Trophoblast cell (in vitro differentiated cells and primary cell): Measurements from ENCODE around the gene STAM2.
"Not testable (repeated sequence)": the region's sequence is repeated elsewhere in the genome, so short reads cannot be mapped to it uniquely, and the experiment has no call there.

Experiments
- DNase-seq, 2 donors: peaks; one replicate each; pipeline ENCODE4 v3.0.0-alpha.2; 2016
- H2AFZ ChIP-seq: 2 replicates; pipeline ENCODE4 v1.6.1; 2013; ENCODE audit warnings: low read length, moderate library complexity, mild to moderate bottlenecking; ENCODE audit not compliant: insufficient read depth, poor library complexity
- H2AK5ac ChIP-seq: 2 replicates; pipeline ENCODE4 v1.6.1; 2013; ENCODE audit warnings: mild to moderate bottlenecking, low read length
- H2BK120ac ChIP-seq: 2 replicates; pipeline ENCODE4 v1.6.1; 2013; ENCODE audit warnings: low read length, mild to moderate bottlenecking, moderate library complexity; ENCODE audit not compliant: insufficient read depth, poor library complexity
- H2BK12ac ChIP-seq: 2 replicates; pipeline ENCODE4 v1.6.1; 2013; ENCODE audit warnings: mild to moderate bottlenecking, low read length, moderate library complexity
- H2BK5ac ChIP-seq: 2 replicates; pipeline ENCODE4 v1.6.1; 2013; ENCODE audit warnings: low read length, low read depth, moderate library complexity, mild to moderate bottlenecking; ENCODE audit not compliant: poor library complexity
- H3K14ac ChIP-seq: 2 replicates; pipeline ENCODE4 v1.6.1; 2013; ENCODE audit warnings: mild to moderate bottlenecking, low read length
- H3K18ac ChIP-seq: 2 replicates; pipeline ENCODE4 v1.6.1; 2013; ENCODE audit warnings: mild to moderate bottlenecking, low read length
- H3K23ac ChIP-seq: 2 replicates; pipeline ENCODE4 v1.6.1; 2013; ENCODE audit warnings: low read length
- H3K27ac ChIP-seq: 2 replicates; pipeline ENCODE4 v1.5.1; 2013; ENCODE audit warnings: low read depth, mild to moderate bottlenecking, inconsistent platforms, low read length, moderate library complexity
- H3K27me3 ChIP-seq: 2 replicates; pipeline ENCODE4 v1.6.1; 2013; ENCODE audit warnings: inconsistent platforms, mild to moderate bottlenecking, low read length, moderate library complexity; ENCODE audit not compliant: insufficient read depth
- H3K36me3 ChIP-seq, 2 experiments: 1 replicate in 1 of 2; 2 replicates in 1 of 2; pipeline ENCODE4 v1.6.1; 2013; ENCODE audit warnings: low read length in 2 of 2, mild to moderate bottlenecking in 2 of 2, moderate library complexity in 1 of 2; ENCODE audit not compliant: insufficient read depth in 2 of 2, control insufficient read depth in 1 of 2
- H3K4ac ChIP-seq: 2 replicates; pipeline ENCODE4 v1.6.1; 2013; ENCODE audit warnings: low read depth, mild to moderate bottlenecking, low read length, moderate library complexity
- H3K4me1 ChIP-seq, 2 experiments: 1 replicate in 1 of 2; 2 replicates in 1 of 2; pipeline ENCODE4 v1.6.1; 2013; ENCODE audit warnings: low read length in 2 of 2, mild to moderate bottlenecking in 2 of 2, moderate library complexity in 1 of 2; ENCODE audit not compliant: insufficient read depth in 2 of 2, control insufficient read depth in 1 of 2
- H3K4me2 ChIP-seq: 2 replicates; pipeline ENCODE4 v1.6.1; 2013; ENCODE audit warnings: inconsistent platforms, mild to moderate bottlenecking, low read length, moderate library complexity
- H3K4me3 ChIP-seq: 2 replicates; pipeline ENCODE4 v1.5.1; 2013; ENCODE audit warnings: mild to moderate bottlenecking, low read depth, low read length, inconsistent platforms
- H3K79me1 ChIP-seq: one replicate; pipeline ENCODE4 v1.6.1; 2013; ENCODE audit warnings: low read length
- H3K79me2 ChIP-seq: 2 replicates; pipeline ENCODE4 v1.6.1; 2013; ENCODE audit warnings: low read length, mild to moderate bottlenecking; ENCODE audit not compliant: control insufficient read depth, insufficient read depth, poor library complexity
- H3K9ac ChIP-seq: 2 replicates; pipeline ENCODE4 v1.6.1; 2013; ENCODE audit warnings: mild to moderate bottlenecking, low read length
- H3K9me3 ChIP-seq: 2 replicates; pipeline ENCODE4 v1.6.1; 2013; ENCODE audit warnings: low read depth, mild to moderate bottlenecking, control low read depth, inconsistent platforms, low read length; ENCODE audit not compliant: insufficient read depth
- H4K12ac ChIP-seq: 2 replicates; pipeline ENCODE4 v1.6.1; 2013; ENCODE audit warnings: low read depth, mild to moderate bottlenecking, low read length, moderate library complexity
- H4K8ac ChIP-seq: 2 replicates; pipeline ENCODE4 v1.6.1; 2013; ENCODE audit warnings: low read depth, mild to moderate bottlenecking, low read length, moderate library complexity
- H4K91ac ChIP-seq: one replicate; pipeline ENCODE4 v1.6.1; 2013; ENCODE audit warnings: low read depth, mild to moderate bottlenecking, low read length, moderate library complexity
- WGBS: extraction: QIAGEN DNeasy Blood & Tissue Kit; methylation state at CpG from one replicate; pipeline ENCODE4 v1.1.7; 2013; ENCODE audit warnings: missing lambda C conversion rate; ENCODE audit not compliant: insufficient read length, insufficient coverage; ENCODE audit errors: extremely low coverage; 5-methylcytosine and 5-hydroxymethylcytosine counted together

Gene STAM2

GRCh38 chr2:152166633-152167032 lies 8.9 kb downstream of the STAM2 start:
- H3K23ac ChIP-seq: no peak overlapping the region

DNA sequence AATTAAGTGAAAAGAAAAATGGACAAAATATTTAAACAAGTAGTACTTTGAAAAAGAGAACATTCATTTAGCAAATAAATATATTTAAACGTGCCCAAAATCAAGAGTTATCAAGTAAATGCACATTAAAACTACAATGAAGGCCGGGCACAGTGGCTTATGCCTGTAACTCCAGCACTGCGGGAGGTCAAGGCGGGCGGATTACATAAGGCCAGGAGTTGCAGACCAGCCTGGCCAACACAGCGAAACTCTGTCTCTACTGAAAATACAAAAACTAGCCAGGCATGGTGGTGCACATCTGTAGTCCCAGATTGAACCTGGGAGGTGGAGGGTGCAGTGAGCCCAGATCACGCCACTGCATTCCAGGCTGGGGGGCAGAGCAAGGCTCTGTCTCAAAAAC lies 9.8 kb downstream of the STAM2 start:
- no peak overlapping the region for H3K4me3 ChIP-seq
- H3K79me2 ChIP-seq: peaks cover 4% of the 10 kb centered on the region
- no peak overlapping the region for H4K8ac ChIP-seq
- H3K9me3 ChIP-seq: no peaks in the 10 kb centered on the region
- no peak overlapping the region for H3K9ac ChIP-seq
- H3K36me3 ChIP-seq: peaks cover 0 to 8% of the 10 kb centered on the region in 2 experiments
- no peak overlapping the region for H3K14ac ChIP-seq
- H2AK5ac ChIP-seq: no peak overlapping the region
- no peak overlapping the region for H2AFZ ChIP-seq
- no peak overlapping the region for H4K91ac ChIP-seq
- H3K18ac ChIP-seq: peak overlapping the region; percentile 75
- H2BK5ac ChIP-seq: no peak overlapping the region
- no CpG with 5 or more reads among the region's 7 CpGs for WGBS
- H2BK12ac ChIP-seq: no peak overlapping the region
- no peaks in the 10 kb centered on the region for H3K4me1 ChIP-seq
- no peaks in the 10 kb centered on the region for H3K27me3 ChIP-seq
- H3K4me2 ChIP-seq: no peak overlapping the region
- H3K79me1 ChIP-seq: no peaks in the 10 kb centered on the region
- H4K12ac ChIP-seq: no peak overlapping the region
- no peak overlapping the region for H3K23ac ChIP-seq
- H3K4ac ChIP-seq: peak overlapping the region; percentile 52
- H3K27ac ChIP-seq: no peak overlapping the region
- no peak for DNase-seq
- no peak overlapping the region for H2BK120ac ChIP-seq

More at GRCh38 chr2:152166633-152167032, 8.9 kb downstream of the STAM2 start:
- H2AK5ac ChIP-seq: no peak overlapping the region
- no peak overlapping the region for H3K4me2 ChIP-seq
- H4K12ac ChIP-seq: no peak overlapping the region
- no peak overlapping the region for H4K8ac ChIP-seq
- H2BK120ac ChIP-seq: no peak overlapping the region
- no peak overlapping the region for H3K14ac ChIP-seq
- DNase-seq: no peak
- H2BK5ac ChIP-seq: no peak overlapping the region
- no peaks in the 10 kb centered on the region for H3K9me3 ChIP-seq
- H3K27me3 ChIP-seq: no peaks in the 10 kb centered on the region
- no peak overlapping the region for H2AFZ ChIP-seq
- H3K27ac ChIP-seq: no peak overlapping the region
- no peak overlapping the region for H3K9ac ChIP-seq
- no CpG with 5 or more reads among the region's 3 CpGs for WGBS
- H2BK12ac ChIP-seq: no peak overlapping the region
- no peaks in the 10 kb centered on the region for H3K79me1 ChIP-seq
- H3K36me3 ChIP-seq: peaks cover 0 to 8% of the 10 kb centered on the region in 2 experiments
- no peak overlapping the region for H3K4me3 ChIP-seq
- H3K18ac ChIP-seq: no peak overlapping the region
- H3K4me1 ChIP-seq: no peaks in the 10 kb centered on the region
- peaks cover 4% of the 10 kb centered on the region for H3K79me2 ChIP-seq
- H4K91ac ChIP-seq: no peak overlapping the region
- H3K4ac ChIP-seq: no peak overlapping the region

GRCh38 chr2:152165306-152165705 lies 10.3 kb downstream of the STAM2 start:
- H2BK5ac ChIP-seq: no peak overlapping the region
- H4K8ac ChIP-seq: no peak overlapping the region
- H4K12ac ChIP-seq: no peak overlapping the region
- H3K4me3 ChIP-seq: no peak overlapping the region
- peaks cover 4% of the 10 kb centered on the region for H3K79me2 ChIP-seq
- H3K36me3 ChIP-seq: peaks cover 0 to 8% of the 10 kb centered on the region in 2 experiments
- H3K4me2 ChIP-seq: no peak overlapping the region
- no peak overlapping the region for H3K9ac ChIP-seq
- WGBS: no CpG with 5 or more reads among the region's 7 CpGs
- H3K18ac ChIP-seq: no peak overlapping the region
- H3K27ac ChIP-seq: no peak overlapping the region
- no peaks in the 10 kb centered on the region for H3K4me1 ChIP-seq
- no peaks in the 10 kb centered on the region for H3K27me3 ChIP-seq
- H3K9me3 ChIP-seq: no peaks in the 10 kb centered on the region
- H3K14ac ChIP-seq: no peak overlapping the region
- no peaks in the 10 kb centered on the region for H3K79me1 ChIP-seq
- H2BK120ac ChIP-seq: no peak overlapping the region
- H4K91ac ChIP-seq: no peak overlapping the region
- H3K23ac ChIP-seq: no peak overlapping the region
- H2BK12ac ChIP-seq: no peak overlapping the region
- no peak overlapping the region for H2AK5ac ChIP-seq
- H2AFZ ChIP-seq: no peak overlapping the region
- DNase-seq: no peak
- peak overlapping the region; percentile 2 for H3K4ac ChIP-seq

DNA sequence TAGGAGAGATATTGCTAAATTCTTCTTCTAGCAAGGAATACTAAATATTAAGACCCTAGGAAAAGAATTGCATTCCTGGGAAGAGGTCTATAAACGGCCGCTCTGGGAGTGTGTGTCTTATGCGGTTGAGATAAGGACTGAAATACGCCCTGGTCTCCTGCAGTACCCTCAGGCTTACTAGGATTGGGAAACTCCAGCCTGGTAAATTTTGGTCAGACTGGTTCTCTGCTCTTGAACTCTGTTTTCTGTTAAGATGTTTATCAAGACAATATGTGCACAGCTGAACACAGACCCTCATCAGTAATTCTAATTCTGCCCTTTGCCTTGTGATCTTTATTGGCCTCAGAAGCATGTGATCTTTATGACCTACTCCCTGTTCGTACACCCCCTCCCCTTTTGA lies 11.9 kb downstream of the STAM2 start:
- H2BK12ac ChIP-seq, H4K91ac ChIP-seq, H3K18ac ChIP-seq, H2BK5ac ChIP-seq, H4K12ac ChIP-seq, H3K27me3 ChIP-seq, H3K4me1 ChIP-seq, H3K14ac ChIP-seq, H2AFZ ChIP-seq, H3K79me2 ChIP-seq, H3K4me3 ChIP-seq, H3K79me1 ChIP-seq, H3K4ac ChIP-seq, H2BK120ac ChIP-seq, H4K8ac ChIP-seq, H3K36me3 ChIP-seq, H2AK5ac ChIP-seq, H3K9ac ChIP-seq, H3K4me2 ChIP-seq, H3K9me3 ChIP-seq, H3K23ac ChIP-seq: not testable (repeated sequence)
- no CpG with 5 or more reads among the region's 5 CpGs for WGBS
- H3K27ac ChIP-seq: peak overlapping the region; percentile 10
- peak; percentile 56 to 78 for DNase-seq
